C4-2B (cell line): Measurements from ENCODE around the gene PPP1CB.

ENCODE experiments used
- ZFX ChIP-seq: fragments of 450-650 bp; IDR thresholded peaks from 2 replicates; pipeline ENCODE4 v1.6.1; 2017
- TF ChIP-seq, protein P1 (sequence below): fragments of 450-650 bp; conservative IDR thresholded peaks from 2 replicates; pipeline ENCODE4 v1.5.1; 2017; ENCODE audit warnings: mild to moderate bottlenecking

DNA sequence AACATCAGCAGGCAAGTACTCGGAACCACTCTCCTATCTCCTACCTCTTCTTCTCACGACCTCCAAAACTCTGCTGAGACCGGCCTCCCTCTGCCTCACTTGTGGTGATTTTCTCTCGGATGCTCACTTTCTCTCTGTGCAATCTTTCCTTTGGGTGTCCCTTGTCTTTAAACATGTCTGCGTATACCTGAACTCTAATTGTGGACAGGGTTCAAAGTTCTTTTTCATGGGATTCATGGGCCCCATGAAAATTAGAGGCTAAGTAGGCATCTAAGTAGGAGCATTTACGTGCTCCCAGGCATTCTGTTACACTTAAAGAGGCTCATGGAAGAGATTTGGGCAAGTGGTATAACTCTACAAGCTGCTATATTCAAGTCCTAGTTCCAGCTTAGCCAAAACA lies 2.1 kb upstream of the PPP1CB start:
- TF ChIP-seq, protein P1, sequence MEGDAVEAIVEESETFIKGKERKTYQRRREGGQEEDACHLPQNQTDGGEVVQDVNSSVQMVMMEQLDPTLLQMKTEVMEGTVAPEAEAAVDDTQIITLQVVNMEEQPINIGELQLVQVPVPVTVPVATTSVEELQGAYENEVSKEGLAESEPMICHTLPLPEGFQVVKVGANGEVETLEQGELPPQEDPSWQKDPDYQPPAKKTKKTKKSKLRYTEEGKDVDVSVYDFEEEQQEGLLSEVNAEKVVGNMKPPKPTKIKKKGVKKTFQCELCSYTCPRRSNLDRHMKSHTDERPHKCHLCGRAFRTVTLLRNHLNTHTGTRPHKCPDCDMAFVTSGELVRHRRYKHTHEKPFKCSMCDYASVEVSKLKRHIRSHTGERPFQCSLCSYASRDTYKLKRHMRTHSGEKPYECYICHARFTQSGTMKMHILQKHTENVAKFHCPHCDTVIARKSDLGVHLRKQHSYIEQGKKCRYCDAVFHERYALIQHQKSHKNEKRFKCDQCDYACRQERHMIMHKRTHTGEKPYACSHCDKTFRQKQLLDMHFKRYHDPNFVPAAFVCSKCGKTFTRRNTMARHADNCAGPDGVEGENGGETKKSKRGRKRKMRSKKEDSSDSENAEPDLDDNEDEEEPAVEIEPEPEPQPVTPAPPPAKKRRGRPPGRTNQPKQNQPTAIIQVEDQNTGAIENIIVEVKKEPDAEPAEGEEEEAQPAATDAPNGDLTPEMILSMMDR: no peak
- TF ChIP-seq ZFX: no peak
